ENCODE results near the gene ETNPPL.

Gene ETNPPL

GRCh38 chr4:108795733-108796132 is 32.9 kb upstream of the ETNPPL start:
- no peak overlapping the region for H3K4me3 ChIP-seq (ENCODE audit: low read depth, low read length)
- TF ChIP-seq CTCF (IDR thresholded peaks at IDR 0.05; ENCODE audit: low read depth, low read length, missing control alignments) = no peak
- DNase-seq (ENCODE audit: low read depth) = no peak
- in situ Hi-C loops (cut with HindIII; ENCODE audit: low sequenced_read_pairs) = no loop called here

GRCh38 chr4:108794136-108794535 is 31.3 kb upstream of the ETNPPL start:
- in situ Hi-C loops (cut with HindIII; ENCODE audit: low sequenced_read_pairs) = no loop called here
- DNase-seq (ENCODE audit: low read depth) = no peak
- no peak for TF ChIP-seq CTCF (IDR thresholded peaks at IDR 0.05; ENCODE audit: low read depth, low read length, missing control alignments)
- no peak overlapping the region for H3K4me3 ChIP-seq (ENCODE audit: low read depth, low read length)

GRCh38 chr4:108793415-108793814 is 30.6 kb upstream of the ETNPPL start:
- in situ Hi-C loops (cut with HindIII; ENCODE audit: low sequenced_read_pairs) = no loop called here

GRCh38 chr4:108788731-108789130 is 25.9 kb upstream of the ETNPPL start:
- no peak overlapping the region for H3K4me3 ChIP-seq (ENCODE audit: low read depth, low read length)
- in situ Hi-C loops (cut with HindIII; ENCODE audit: low sequenced_read_pairs) = no loop called here
- no peak for TF ChIP-seq CTCF (IDR thresholded peaks at IDR 0.05; ENCODE audit: low read depth, low read length, missing control alignments)
- DNase-seq (ENCODE audit: low read depth) = no peak

More at GRCh38 chr4:108793415-108793814, 30.6 kb upstream of the ETNPPL start:
- DNase-seq (ENCODE audit: low read depth) = no peak
- no peak for TF ChIP-seq CTCF (IDR thresholded peaks at IDR 0.05; ENCODE audit: low read depth, low read length, missing control alignments)
- no peak overlapping the region for H3K4me3 ChIP-seq (ENCODE audit: low read depth, low read length)

- no peak for TF ChIP-seq CTCF (IDR thresholded peaks at IDR 0.05; ENCODE audit: low read depth, low read length, missing control alignments)
- H3K4me3 ChIP-seq (ENCODE audit: low read depth, low read length) = no peak overlapping the region
- in situ Hi-C loops (cut with HindIII; ENCODE audit: low sequenced_read_pairs) = no loop called here
- no peak for DNase-seq (ENCODE audit: low read depth)
These were observed 24.9 kb upstream of the ETNPPL start for GRCh38 chr4:108787724-108788123.

GRCh38 chr4:108787106-108787505 is 24.3 kb upstream of the ETNPPL start:
- TF ChIP-seq CTCF (IDR thresholded peaks at IDR 0.05; ENCODE audit: low read depth, low read length, missing control alignments) = no peak
- DNase-seq (ENCODE audit: low read depth) = no peak
- in situ Hi-C loops (cut with HindIII; ENCODE audit: low sequenced_read_pairs) = no loop called here
- H3K4me3 ChIP-seq (ENCODE audit: low read depth, low read length) = no peak overlapping the region

GRCh38 chr4:108786351-108786750 is 23.5 kb upstream of the ETNPPL start:
- in situ Hi-C loops (cut with HindIII; ENCODE audit: low sequenced_read_pairs) = no loop called here
- DNase-seq (ENCODE audit: low read depth) = no peak
- TF ChIP-seq CTCF (IDR thresholded peaks at IDR 0.05; ENCODE audit: low read depth, low read length, missing control alignments) = no peak
- H3K4me3 ChIP-seq (ENCODE audit: low read depth, low read length) = no peak overlapping the region

All from astrocyte of the cerebellum (primary cell).